Measurements from ENCODE around the gene RRP1. TPM values are rescaled to one million over a fixed set of nuclear protein-coding genes. Genes with fewer than 3 reads are reported as not detected.

Gene RRP1
- total RNA-seq, 1 experiment from 2014 or later = 76.7 TPM

DNA sequence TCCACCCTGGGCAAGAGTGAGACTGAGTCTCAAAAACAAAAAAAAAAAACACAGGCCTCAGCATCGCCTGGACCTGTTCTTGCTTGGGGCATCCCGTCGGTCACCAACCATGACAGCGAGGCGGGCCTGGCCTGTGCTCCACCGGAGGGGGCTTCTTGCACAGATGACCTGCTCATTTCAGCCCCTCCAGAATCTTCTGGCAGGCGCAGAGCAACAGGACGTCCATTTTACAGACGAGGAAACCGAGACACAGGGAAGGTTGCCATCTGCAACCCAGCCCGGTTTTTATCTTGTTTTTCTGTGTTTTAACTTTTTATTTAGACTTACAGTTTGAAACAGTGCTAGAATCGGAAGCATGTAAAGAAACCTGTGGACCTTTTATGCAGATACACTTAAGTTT, 14.2 kb upstream of the RRP1 start:
- H3K56ac ChIP-seq (ENCODE audit: insufficient read length, low read depth, low read length) = no peak overlapping the region
- no peaks in the 10 kb centered on the region; the same call in 1 of the 2 replicates for H3K79me2 ChIP-seq (ENCODE audit: insufficient read depth, low read length)
- WGBS (ENCODE audit: extremely low coverage, insufficient read length, low lambda C conversion rate) = no CpG with 5 or more reads among the region's 12 CpGs
- no peak overlapping the region for H3K18ac ChIP-seq (ENCODE audit: insufficient read length, low read depth, low read length)
- no peak overlapping the region for H2BK20ac ChIP-seq (ENCODE audit: low read depth, low read length, poor library complexity, severe bottlenecking)
- no peaks in the 10 kb centered on the region for H3K23me2 ChIP-seq (ENCODE audit: insufficient read length, low read depth, low read length, poor library complexity, severe bottlenecking)
- H2BK12ac ChIP-seq (ENCODE audit: insufficient read length, low read depth, low read length) = no peak overlapping the region
- no peak for DNase-seq
- H3K9ac ChIP-seq (ENCODE audit: extremely low read depth, insufficient read length, low read length) = peak overlapping the region; percentile 36
- H2BK5ac ChIP-seq (ENCODE audit: insufficient read length, low read length) = no peak overlapping the region
- no peak overlapping the region for H2BK15ac ChIP-seq (ENCODE audit: low read depth, low read length)
- no peaks in the 10 kb centered on the region for H3K79me1 ChIP-seq (ENCODE audit: insufficient read depth, low read depth, low read length, poor library complexity, severe bottlenecking)
- Mint-ChIP-seq H3K9me3 (no peaks in the 10 kb centered on the region; a peak in 1 of 5 replicates), H3K27ac (no peak overlapping the region), H3K36me3 (ENCODE audit: insufficient read depth in 1 of 3, low read depth in 3 of 3) (peaks cover 10 to 20% (median 18%) of the 10 kb centered on the region in 3 experiments; a peak in 6 of 7 replicates), H3K27me3 (ENCODE audit: low read depth) (peaks cover 1% of the 10 kb centered on the region), H3K4me1 (peaks cover 44 to 46% of the 10 kb centered on the region in 2 experiments), H3K4me3 (peak overlapping the region; percentile 91 to 93)
- H3K4me2 ChIP-seq (ENCODE audit: insufficient read depth, insufficient read length, low read length) = peak overlapping the region; percentile 68
- H4K8ac ChIP-seq (replicated peaks; ENCODE audit: insufficient read length, low read depth, low read length) = no peak overlapping the region
- no peaks in the 10 kb centered on the region for H3K9me3 ChIP-seq (ENCODE audit: control insufficient read depth, low read depth, low read length)
- no peak overlapping the region for H4K91ac ChIP-seq (ENCODE audit: insufficient read length, low read depth, low read length)
- H3T11ph ChIP-seq (ENCODE audit: low read length) = no peak overlapping the region
- H4K5ac ChIP-seq (ENCODE audit: insufficient read length, low read depth, low read length) = no peak overlapping the region
- H2BK120ac ChIP-seq (ENCODE audit: low read depth, low read length, poor library complexity, severe bottlenecking) = no peak overlapping the region
- no peak overlapping the region for H2AFZ ChIP-seq (ENCODE audit: low read length)
- H3K4me1 ChIP-seq (ENCODE audit: insufficient read depth, low read length) = peaks cover 6% of the 10 kb centered on the region; the same call in 1 of the 2 replicates
- no peak overlapping the region for H2AK5ac ChIP-seq (ENCODE audit: insufficient read length, low read length)
- TF ChIP-seq, protein P1, sequence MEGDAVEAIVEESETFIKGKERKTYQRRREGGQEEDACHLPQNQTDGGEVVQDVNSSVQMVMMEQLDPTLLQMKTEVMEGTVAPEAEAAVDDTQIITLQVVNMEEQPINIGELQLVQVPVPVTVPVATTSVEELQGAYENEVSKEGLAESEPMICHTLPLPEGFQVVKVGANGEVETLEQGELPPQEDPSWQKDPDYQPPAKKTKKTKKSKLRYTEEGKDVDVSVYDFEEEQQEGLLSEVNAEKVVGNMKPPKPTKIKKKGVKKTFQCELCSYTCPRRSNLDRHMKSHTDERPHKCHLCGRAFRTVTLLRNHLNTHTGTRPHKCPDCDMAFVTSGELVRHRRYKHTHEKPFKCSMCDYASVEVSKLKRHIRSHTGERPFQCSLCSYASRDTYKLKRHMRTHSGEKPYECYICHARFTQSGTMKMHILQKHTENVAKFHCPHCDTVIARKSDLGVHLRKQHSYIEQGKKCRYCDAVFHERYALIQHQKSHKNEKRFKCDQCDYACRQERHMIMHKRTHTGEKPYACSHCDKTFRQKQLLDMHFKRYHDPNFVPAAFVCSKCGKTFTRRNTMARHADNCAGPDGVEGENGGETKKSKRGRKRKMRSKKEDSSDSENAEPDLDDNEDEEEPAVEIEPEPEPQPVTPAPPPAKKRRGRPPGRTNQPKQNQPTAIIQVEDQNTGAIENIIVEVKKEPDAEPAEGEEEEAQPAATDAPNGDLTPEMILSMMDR (conservative IDR thresholded peaks at IDR 0.05) = no peak
- no peak overlapping the region for H3K14ac ChIP-seq (ENCODE audit: insufficient read depth, low read length)
- no peak overlapping the region for H3K27ac ChIP-seq (ENCODE audit: insufficient read length, low read depth, low read length)
- H3K27me3 ChIP-seq (ENCODE audit: insufficient read depth, low read length) = no peaks in the 10 kb centered on the region
- H3K23ac ChIP-seq (ENCODE audit: insufficient read length, low read depth, low read length) = no peak overlapping the region
- no peak overlapping the region for H3K4ac ChIP-seq (ENCODE audit: low read depth, low read length)
- H4K20me1 ChIP-seq (ENCODE audit: control insufficient read depth, insufficient read depth, insufficient read length) = no peaks in the 10 kb centered on the region

Measured in H9 (cell line).